Superior temporal gyrus (tissue), 1 donor: ENCODE data around the gene IFNA8.
"Not testable (repeated sequence)": the region's sequence is repeated elsewhere in the genome, so short reads cannot be mapped to it uniquely, and the experiment has no call there.

Experiments used
- DNase-seq: peaks from one replicate; pipeline ENCODE4 v3.0.0-alpha.2; 2016; ENCODE audit errors: extremely low spot score

The IFNA8 gene

GRCh38 chr9:21428235-21428634 lies 19.3 kb downstream of the IFNA8 start:
- DNase-seq: no peak

DNA sequence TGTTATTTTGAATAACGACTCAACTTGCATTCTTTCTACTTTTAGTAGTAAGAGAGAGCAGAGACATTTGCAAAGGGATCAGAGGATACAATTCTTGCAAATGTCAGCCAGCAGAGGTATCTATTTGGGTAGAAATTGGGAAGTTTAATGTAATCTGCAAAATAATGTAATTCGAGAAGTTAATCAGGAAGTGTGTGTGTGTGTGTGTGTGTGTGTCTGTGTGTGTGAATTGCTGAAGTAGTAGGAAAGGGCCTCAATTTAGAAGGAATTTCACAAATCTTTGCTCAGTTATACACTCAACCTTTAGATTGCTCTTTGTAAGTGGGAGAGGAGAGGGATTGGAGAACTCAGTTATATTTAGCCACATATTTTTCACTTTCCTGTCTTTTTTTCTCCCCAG lies 20.3 kb downstream of the IFNA8 start:
- no peak for DNase-seq

DNA sequence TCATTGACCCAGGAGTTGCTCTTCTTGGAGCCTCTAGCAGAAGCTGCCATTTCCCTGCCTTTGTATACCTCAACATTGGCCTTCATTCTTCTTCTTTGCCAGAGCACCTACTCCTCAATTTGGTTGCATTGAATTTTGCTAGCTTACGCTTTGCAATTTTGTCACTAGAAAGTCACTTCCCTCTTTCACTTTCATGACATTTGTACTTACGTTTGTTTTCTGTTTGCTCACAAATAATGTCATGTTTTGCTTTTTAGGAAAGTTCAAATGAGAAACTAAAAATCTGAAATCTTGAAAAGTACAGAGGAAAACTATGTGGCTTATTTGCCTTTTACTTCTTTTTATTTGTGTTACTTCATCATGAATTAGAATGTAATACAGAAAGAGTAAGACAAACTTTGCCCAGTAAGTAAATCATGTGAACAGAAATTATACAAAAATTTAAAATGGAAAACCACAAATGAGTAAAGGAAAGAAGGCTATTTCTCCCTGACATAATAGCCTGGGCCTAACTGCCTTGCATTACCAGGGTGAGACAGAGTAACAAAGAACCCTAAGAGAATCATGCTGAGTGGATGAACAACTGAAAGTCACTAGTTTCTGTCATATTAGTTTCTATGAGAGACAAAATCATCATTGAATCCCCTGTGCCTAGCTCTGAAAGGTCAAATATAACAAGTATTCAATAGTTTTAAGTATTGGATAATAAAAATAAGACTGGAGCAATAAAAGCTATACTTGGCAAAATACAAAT lies 23.9 kb downstream of the IFNA8 start:
- no peak for DNase-seq

- DNase-seq: peak; percentile 91
Observed at GRCh38 chr9:21434202-21435014, 25.5 kb downstream of the IFNA8 start.

DNA sequence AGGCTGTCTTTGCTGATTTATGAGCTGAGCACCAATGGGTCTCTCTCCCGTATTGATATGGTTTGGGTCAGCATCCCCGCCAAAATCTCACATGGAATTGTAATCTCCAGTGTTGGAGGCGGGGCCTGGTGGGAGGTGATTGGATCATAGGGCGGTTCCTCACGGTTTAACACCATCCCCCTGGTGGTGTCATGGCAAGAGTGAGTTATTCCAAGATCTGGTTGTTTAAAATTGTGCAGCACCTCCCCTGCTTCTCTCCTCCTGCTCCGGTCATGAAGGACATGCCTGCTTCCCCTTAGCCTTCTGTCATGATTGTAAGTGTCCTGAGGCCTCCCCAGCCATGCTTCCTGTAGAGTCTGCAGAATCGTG lies 26.1 kb downstream of the IFNA8 start:
- DNase-seq: not testable (repeated sequence)

GRCh38 chr9:21440139-21440538 lies 31.2 kb downstream of the IFNA8 start, which contains the start of gene IFNA1:
Gene IFNA1, plus strand, starts transcription at chr9:21440439. Its CDS starts 69 bp downstream, at chr9:21440508.
- DNase-seq: no peak

DNA sequence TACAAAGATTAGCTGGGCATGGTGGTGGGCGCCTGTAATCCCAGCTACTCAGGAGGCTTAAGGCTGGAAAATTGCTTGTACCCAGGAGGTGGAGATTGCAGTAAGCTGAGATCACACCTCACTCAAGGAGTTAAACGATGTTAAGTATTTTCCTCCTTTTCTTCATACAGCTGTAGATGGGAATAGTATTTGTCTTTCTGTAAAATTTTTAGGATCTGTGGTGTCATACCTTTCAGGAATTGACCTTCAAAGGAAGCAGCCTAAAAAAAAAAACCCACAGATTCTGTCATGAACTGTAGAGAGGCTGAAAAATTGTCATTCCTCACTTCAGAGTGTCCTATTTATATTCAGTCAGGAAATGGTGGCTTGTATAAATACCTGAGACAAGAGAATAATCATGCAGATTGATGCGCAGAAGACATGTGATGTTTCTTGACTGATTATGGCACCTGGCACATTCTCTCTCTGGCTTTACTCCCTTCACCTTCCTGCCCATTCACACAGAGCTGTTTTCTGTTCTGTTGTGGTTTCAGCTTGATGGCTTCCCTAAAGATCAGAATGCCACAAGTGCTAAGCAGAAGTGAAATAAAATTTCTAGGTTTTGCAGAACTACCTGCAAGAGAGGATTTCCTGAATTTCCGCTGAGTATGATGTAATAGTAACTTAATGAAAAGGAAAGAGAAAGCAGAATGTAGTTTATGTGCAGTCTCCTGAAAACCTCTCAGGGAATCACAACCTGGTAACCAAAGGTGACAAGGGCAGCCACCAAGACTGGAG lies 35.1 kb downstream of the IFNA8 start:
- DNase-seq: no peak

- DNase-seq: not testable (repeated sequence)
Observed at GRCh38 chr9:21449312-21449711, 40.4 kb downstream of the IFNA8 start.

DNA sequence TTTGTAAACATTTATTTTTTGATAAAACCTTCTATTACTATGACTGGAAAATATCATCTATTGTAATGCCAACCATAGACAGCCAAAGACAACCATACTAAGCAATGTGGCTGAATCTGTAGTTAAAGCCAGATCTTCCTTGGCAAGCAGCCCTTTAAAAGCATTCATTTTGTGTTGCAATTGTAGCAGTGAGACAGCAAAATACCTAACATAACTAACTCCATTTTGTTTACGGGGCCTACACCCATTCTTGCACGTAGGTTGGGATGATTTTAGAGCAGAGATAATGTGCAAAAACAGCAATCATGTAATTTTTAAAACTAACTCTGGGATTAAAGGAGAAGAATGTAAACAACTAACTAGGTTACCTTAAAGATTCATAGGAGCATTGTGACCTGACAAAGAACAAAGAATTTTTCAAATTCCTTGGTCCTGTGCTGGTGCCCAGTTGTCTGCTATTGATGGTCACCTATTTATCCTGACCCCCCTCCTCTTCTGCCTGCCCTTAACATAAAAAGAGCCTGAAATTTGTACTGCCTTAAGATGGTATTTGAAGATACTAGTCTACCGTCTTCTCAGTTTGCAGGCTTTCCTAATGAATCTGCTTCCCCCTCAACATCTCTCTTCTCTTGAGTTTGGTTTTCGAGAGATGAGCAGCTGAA lies 41.9 kb downstream of the IFNA8 start:
- no peak for DNase-seq

- DNase-seq: no peak
Observed at GRCh38 chr9:21452681-21453080, 43.8 kb downstream of the IFNA8 start.

DNA sequence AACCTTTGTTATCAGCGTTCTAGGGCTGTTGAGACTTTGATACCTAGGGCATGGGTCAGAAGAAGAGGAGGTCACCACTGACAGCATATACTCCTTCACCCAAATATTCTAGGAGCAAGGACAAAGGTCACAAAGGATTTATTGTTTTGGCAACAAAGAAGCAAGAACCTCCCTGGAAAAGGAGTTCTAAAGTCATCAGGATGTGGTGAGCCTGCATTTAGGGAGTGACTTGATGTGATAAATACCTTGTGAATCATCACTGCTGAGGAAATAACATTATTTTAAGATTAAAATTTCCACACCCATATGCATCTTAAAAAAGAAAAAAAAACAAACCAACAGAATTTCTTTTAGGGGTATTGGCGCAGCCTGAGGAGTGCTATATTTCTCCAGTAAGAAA lies 45.2 kb downstream of the IFNA8 start:
- DNase-seq: no peak

GRCh38 chr9:21455320-21455719 lies 46.4 kb downstream of the IFNA8 start:
- peak; percentile 62 for DNase-seq
